DND-41 (cell line): Measurements from ENCODE around the gene MAST4.

ENCODE experiments used
- CTCF ChIP-seq: IDR thresholded peaks from 2 replicates; pipeline ENCODE4 v1.5.1; 2012; ENCODE audit warnings: borderline replicate concordance, low read length, moderate library complexity, mild to moderate bottlenecking; ENCODE audit not compliant: poor library complexity, severe bottlenecking; ENCODE audit errors: extremely low read depth
- EZH2 ChIP-seq: IDR thresholded peaks from 3 replicates; pipeline ENCODE4 v1.6.1; 2012; ENCODE audit warnings: borderline replicate concordance, low read depth, mild to moderate bottlenecking, moderate library complexity, low read length, inconsistent platforms; ENCODE audit not compliant: severe bottlenecking

GRCh38 chr5:66810848-66811261, 214.7 kb downstream of the MAST4 start:
- TF ChIP-seq CTCF: no peak
- no peak for TF ChIP-seq EZH2
